Ecto neural progenitor cell (in vitro differentiated cells): ENCODE measurements around the gene KIF26A.
A peak's percentile ranks its signal among the peaks of the same experiment; 100 is the strongest.

ENCODE experiments used
- DNase-seq: peaks from one replicate; pipeline ENCODE4 v3.0.0-alpha.2; 2018; ENCODE audit warnings: low spot score

Gene KIF26A

GRCh38 chr14:104112609-104113571 is 25.5 kb upstream of the KIF26A start:
- peak; percentile 46 for DNase-seq

GRCh38 chr14:104113631-104114420 is 24.6 kb upstream of the KIF26A start:
- peak; percentile 39 for DNase-seq

GRCh38 chr14:104114421-104115130 is 23.8 kb upstream of the KIF26A start:
- peak; percentile 40 for DNase-seq

- DNase-seq, result no peak
These were observed 23.2 kb upstream of the KIF26A start for GRCh38 chr14:104115131-104115600.

- peak; percentile 38 for DNase-seq
These were observed 22.6 kb upstream of the KIF26A start for GRCh38 chr14:104115691-104116287.

GRCh38 chr14:104116288-104116755 is 22.1 kb upstream of the KIF26A start:
- DNase-seq, result peak; percentile 44

GRCh38 chr14:104116756-104117340 is 21.5 kb upstream of the KIF26A start:
- peak; percentile 52 for DNase-seq

- peak; percentile 55 for DNase-seq
These were observed 20.9 kb upstream of the KIF26A start for GRCh38 chr14:104117341-104118005.

- peak; percentile 45 for DNase-seq
These were observed 20.2 kb upstream of the KIF26A start for GRCh38 chr14:104118006-104118844.

- peak; percentile 41 for DNase-seq
These were observed 19.3 kb upstream of the KIF26A start for GRCh38 chr14:104119119-104119487.

GRCh38 chr14:104119488-104120251 is 18.7 kb upstream of the KIF26A start:
- DNase-seq, result peak; percentile 40

- no peak for DNase-seq
These were observed 18.1 kb upstream of the KIF26A start for GRCh38 chr14:104120281-104120741.

- no peak for DNase-seq
These were observed 17.2 kb upstream of the KIF26A start for GRCh38 chr14:104121142-104121541.

GRCh38 chr14:104123879-104124278 is 14.5 kb upstream of the KIF26A start:
- no peak for DNase-seq

GRCh38 chr14:104125011-104125410 is 13.4 kb upstream of the KIF26A start:
- no peak for DNase-seq

- DNase-seq, result no peak
These were observed 11.6 kb upstream of the KIF26A start for GRCh38 chr14:104126753-104127152.

- DNase-seq, result no peak
These were observed 9.4 kb upstream of the KIF26A start for GRCh38 chr14:104128981-104129380.

- DNase-seq, result no peak
These were observed 8.8 kb upstream of the KIF26A start for GRCh38 chr14:104129556-104129955.
